Stimulated activated CD8-positive, alpha-beta memory T cell treated with anti-CD3 and anti-CD28 coated beads, Interleukin-4, amount 100 ng/mL, for 24 hours (primary cell): ENCODE results near the gene CEPT1.

ENCODE experiments used
- DNase-seq: peaks from one replicate; pipeline ENCODE4 v3.0.0-alpha.2; 2020; ENCODE audit warnings: low read depth

Gene CEPT1

GRCh38 chr1:111192658-111193519 is 52.9 kb downstream of the CEPT1 start:
- no peak for DNase-seq

DNA sequence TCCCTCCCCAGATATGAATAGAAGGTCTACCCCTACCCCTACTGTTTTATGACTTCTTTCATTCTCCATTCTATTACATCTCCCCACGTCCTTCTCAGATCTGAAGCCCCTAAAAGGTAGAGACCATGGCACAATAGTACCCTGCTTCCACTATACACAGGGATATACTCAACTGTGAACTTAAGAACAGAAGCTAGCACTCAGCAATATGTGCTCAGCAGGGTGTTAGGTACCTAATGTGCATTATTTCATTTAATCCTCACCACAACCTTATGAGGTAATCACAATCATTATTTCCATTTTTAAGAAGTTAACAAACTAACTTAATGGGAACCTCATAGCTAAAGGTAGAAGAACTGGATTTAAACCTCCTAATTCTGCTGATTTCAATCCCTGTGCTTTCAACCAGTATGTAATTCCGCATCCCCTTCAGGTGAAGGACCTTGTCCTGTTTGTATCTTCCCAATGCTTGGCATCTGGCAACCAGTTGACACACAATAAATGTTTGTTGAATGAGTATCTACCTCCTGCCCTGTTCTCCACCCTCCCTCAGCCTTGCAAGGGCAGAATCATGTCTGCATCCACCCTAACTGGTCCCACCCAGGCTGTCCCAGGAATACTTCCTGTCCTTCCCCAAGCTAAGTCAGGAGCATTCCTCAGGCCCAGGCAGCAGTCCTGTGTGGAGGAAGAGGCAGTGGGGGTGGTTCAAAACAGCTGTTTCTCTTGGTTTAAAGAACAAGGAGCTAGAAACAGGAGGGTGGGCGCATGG is 53.9 kb downstream of the CEPT1 start:
- no peak for DNase-seq

GRCh38 chr1:111195002-111195684 is 55.1 kb downstream of the CEPT1 start:
- no peak for DNase-seq

DNA sequence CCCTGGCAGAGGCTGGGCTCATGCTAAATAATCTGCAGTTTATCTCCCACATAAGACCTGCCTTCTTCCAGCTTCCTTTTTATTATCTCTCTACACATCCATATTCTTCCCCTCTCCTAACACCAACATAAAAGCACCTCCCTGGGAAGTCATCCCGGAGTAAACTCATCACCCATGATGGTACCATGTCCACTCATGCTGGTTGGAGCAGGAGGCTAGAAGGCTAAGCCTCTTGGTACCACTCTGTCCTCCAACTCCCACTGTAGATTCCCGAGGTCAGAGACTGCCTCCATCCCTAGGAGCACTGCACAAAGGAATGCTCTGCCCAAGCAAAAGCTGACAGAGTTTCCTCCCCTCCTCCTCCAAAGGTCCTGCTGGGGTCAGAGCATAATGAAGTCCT is 56.2 kb downstream of the CEPT1 start:
- no peak for DNase-seq

GRCh38 chr1:111197598-111198284 is 57.7 kb downstream of the CEPT1 start:
- DNase-seq: no peak

GRCh38 chr1:111198836-111199235 is 58.8 kb downstream of the CEPT1 start:
- no peak for DNase-seq

- no peak for DNase-seq
These were observed 59.3 kb downstream of the CEPT1 start for GRCh38 chr1:111199329-111199728.

DNA sequence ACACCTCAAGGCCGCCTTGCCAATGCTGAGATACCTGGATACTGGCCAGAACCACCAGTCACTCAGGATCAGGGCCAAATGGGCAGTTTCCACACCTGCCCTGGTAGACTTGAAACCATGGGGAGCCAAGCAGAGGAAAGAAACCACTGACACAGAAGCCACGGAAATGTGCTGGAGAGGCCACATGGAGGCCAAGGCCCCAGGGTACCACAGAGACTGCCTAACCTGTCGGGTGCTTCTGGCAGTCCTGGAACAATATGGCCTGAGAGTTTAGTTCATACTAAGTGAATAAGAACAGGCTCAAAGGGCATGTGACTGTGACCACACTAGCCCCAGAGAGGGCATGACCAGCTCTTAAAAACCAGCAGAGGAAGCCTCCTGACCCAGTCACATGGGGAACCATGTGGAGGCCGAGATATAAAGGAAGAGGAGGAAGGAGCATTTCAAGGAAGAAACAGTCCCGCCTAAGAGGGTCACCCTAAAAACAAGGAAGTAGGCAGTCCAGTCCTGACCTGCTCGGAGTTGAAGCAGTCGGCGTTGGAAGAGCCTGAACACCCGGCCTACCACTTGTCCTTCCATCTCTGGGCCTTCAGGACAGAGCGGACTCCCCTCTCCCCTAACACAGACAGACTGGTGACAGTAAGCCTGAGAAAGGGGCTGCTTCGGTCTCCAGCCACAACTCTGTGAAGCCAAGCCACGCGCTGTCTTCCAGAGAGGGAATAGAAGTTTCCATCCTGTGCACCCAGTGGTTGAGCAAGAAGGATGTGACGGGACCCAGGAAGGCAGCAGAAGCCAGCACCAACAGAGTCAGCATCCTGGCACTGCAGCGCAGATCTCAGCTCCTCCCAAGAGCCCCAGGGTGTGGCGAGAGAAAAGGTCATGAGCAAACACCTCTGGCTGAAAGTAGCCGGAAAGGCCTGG is 60.1 kb downstream of the CEPT1 start, which contains the start of gene DENND2D:
TSS of gene DENND2D (minus strand) at position 766 of the 921 bp plus-strand sequence. CDS start at position 579, 187 bp downstream.
- no peak for DNase-seq

- no peak for DNase-seq
These were observed 60.8 kb downstream of the CEPT1 start for GRCh38 chr1:111200802-111201161.

DNA sequence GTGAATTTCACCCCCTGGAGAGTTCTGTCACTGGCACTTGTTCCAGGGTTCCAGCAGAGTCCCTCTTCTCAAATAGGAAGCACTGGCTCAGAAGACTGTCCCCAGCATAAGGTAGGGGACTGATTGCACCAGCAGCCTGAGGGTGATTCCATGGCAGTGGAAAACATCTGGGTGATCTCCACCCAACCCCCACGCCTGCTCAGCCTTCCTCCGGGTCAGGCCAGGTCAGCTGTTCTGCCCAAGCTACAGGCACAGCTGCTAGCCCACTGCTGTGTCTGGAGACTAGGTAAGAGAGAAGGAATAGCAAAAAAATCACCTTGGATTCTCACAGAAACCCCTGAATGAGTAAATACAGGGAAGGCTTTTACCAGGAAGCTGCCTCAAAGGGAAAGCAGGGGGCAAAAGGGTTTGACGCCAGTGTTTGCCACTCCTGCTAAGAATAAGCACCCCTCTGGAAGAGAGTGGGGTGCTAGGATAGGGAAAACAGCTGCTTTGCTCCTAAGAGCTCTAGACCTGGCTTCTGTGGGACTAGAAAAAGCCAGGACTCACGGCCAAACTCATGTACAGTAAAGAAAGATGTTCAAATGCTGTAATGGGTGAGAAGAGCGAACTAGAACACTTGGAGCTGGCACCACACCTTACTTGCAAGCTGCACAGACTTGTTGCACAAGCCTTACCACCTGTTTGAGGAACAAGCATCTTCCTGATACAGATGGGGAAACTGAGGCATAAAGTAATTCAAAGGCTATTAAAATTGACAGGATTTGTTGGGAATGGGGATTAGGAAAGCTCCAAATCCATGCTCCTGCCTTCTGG is 61.5 kb downstream of the CEPT1 start:
- no peak for DNase-seq

DNA sequence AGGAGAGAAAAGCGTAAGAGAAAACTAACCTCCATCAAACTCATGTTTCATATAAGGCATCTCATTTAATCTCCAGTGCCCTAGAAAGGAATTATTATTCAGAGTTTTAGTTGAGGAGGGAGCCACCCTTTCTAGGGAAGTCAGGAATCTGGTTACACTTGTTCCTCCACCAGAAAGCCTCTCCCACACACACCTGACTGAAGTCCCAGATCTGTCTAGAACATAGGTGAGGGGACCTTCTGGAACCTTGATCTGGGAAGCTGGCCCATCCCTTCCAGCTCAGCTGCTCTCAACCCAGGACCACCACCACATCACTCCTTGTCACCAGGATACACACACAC is 62.3 kb downstream of the CEPT1 start:
- no peak for DNase-seq

DNA sequence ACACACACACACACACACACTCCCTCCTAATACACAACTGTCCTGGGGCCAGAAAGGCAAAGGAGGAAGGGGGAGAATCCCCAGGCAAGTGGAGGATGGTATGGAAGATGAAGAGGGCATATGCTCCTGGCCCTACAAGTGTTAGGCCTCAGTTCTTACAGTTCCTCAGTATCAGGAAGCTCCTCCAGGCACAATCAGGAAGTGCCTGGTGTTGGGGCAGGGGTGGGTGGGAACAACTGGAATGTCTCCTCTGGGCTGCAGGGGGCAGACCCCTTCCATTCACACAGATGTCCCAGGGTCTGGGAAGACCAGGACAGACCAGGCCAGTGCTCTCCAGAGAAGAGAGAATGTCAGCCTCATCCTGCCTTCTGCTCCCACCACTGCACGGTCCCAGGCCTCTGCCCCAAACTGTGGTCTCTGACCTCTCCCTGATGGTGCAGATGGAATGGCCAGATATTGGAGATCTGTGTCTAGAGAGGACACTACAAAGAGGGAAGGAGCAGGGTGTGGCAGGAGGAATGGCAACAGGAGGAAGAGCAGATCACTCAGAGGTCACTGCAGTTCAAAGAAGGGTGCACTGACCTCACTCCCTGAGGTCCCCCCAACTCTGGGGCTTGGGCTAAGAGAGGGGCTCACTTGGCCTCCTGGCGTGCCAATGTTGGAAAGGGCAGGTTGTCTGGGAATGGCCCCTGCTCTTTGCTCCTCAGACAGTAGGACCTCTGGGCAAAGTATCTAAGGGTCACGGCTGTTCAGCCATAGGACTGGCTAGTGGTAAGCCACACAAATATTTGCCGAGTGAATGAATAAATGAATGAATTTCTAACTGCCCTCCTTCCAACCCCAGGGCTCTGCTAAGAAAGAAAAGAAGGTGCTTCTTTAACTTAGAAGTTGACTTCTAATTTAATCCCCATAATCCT is 62.9 kb downstream of the CEPT1 start:
- DNase-seq: no peak

- peak; percentile 80 for DNase-seq
These were observed 63.7 kb downstream of the CEPT1 start for GRCh38 chr1:111203681-111204200.

GRCh38 chr1:111204201-111204982 is 64.4 kb downstream of the CEPT1 start:
- peak; percentile 51 for DNase-seq

GRCh38 chr1:111204983-111205713 is 65.1 kb downstream of the CEPT1 start:
- no peak for DNase-seq

DNA sequence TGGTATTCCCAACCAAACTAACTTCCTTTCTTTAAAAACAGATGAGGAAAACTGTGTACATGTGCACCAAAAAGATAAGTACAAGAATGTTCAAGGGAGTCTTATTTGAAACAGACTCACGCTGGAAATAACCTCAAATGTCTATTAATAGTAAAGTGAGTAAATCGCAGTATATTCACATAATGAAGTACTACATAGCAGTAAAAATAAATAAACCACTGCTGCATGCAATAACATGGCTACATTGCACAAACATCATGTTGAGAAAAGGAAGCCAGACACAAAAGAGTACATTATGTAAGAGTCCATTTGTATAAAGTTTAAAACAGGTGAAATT is 65.7 kb downstream of the CEPT1 start:
- no peak for DNase-seq

DNA sequence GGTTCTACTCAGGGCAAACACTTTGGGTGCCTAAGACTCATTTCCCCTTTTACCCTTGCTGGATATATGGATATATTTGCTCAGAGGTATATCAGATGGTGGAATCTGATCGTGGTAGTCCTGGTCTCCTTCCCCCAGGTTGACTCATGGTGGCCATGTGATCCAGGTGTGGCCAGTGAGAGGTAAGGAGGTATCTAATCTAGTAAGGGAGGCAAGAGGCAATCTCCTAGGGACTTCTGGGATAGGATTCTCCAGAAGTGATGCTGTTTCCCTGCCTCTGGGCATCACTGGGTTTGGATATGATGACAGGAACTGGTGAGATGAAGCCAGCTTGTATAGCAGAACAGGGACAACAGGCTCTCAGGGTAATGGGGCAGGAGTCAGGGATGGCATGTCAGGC is 68.9 kb downstream of the CEPT1 start:
- no peak for DNase-seq
